Osteoblast (primary cell): ENCODE results near the gene IP6K2. TPM values are rescaled to one million over a fixed set of nuclear protein-coding genes. Genes with fewer than 3 reads are reported as not detected.

ENCODE experiments used
- DNase-seq: peaks from one replicate; pipeline ENCODE4 v3.0.0; 2011; ENCODE audit warnings: low spot score, mixed read lengths; ENCODE audit not compliant: insufficient read length; ENCODE audit errors: missing footprints
- H2AFZ ChIP-seq: 2 replicates; pipeline ENCODE4 v1.6.0; 2011; ENCODE audit warnings: mild to moderate bottlenecking, low read length
- H3K27ac ChIP-seq: 2 replicates; pipeline ENCODE4 v1.5.1; 2011; ENCODE audit warnings: mild to moderate bottlenecking, low read depth, low read length, moderate library complexity
- H3K27me3 ChIP-seq: 2 replicates; pipeline ENCODE4 v1.6.0; 2012; ENCODE audit warnings: mild to moderate bottlenecking, control low read depth, inconsistent platforms, low read length, moderate library complexity; ENCODE audit not compliant: insufficient read depth
- H3K36me3 ChIP-seq: 2 replicates; pipeline ENCODE4 v1.5.1; 2011; ENCODE audit warnings: mild to moderate bottlenecking, low read length, control low read depth, moderate library complexity; ENCODE audit not compliant: insufficient read depth
- H3K4me1 ChIP-seq: 2 replicates; pipeline ENCODE4 v1.5.1; 2011; ENCODE audit warnings: mild to moderate bottlenecking, low read length, control low read depth, moderate library complexity; ENCODE audit not compliant: insufficient read depth
- H3K4me2 ChIP-seq: 2 replicates; pipeline ENCODE4 v1.6.0; 2011; ENCODE audit warnings: mild to moderate bottlenecking, low read length; ENCODE audit not compliant: insufficient read depth
- H3K4me3 ChIP-seq: fragments of 200-600 bp; sonication (generic); 3 replicates; pipeline ENCODE4 v1.5.1; 2012; ENCODE audit warnings: mild to moderate bottlenecking, low read length, inconsistent platforms; ENCODE audit not compliant: insufficient read depth
- H3K79me2 ChIP-seq: 2 replicates; pipeline ENCODE4 v1.6.0; 2012; ENCODE audit warnings: mild to moderate bottlenecking, low read length, control low read depth, inconsistent platforms; ENCODE audit not compliant: insufficient read depth
- H3K9me3 ChIP-seq: 2 replicates; pipeline ENCODE4 v1.5.1; 2011; ENCODE audit warnings: low read depth, low read length, control low read depth
- H4K20me1 ChIP-seq: 2 replicates; pipeline ENCODE4 v1.6.0; 2012; ENCODE audit warnings: mild to moderate bottlenecking, low read length, control low read depth; ENCODE audit not compliant: insufficient read depth
- total RNA-seq: library from RNA; depleted of rRNA; stranded (reverse); fragments of >200 nt; gene quantifications from 2 replicates; pipeline ENCODE4 v1.2.3, GENCODE V29; 2012
- TF ChIP-seq, protein P1 (sequence below): IDR thresholded peaks from 2 replicates; pipeline ENCODE4 v1.5.1; 2011; ENCODE audit warnings: mild to moderate bottlenecking, low read depth, low read length, moderate library complexity; ENCODE audit errors: extremely low read depth

The IP6K2 gene
- total RNA-seq, 1 donor = 44.9 TPM

DNA sequence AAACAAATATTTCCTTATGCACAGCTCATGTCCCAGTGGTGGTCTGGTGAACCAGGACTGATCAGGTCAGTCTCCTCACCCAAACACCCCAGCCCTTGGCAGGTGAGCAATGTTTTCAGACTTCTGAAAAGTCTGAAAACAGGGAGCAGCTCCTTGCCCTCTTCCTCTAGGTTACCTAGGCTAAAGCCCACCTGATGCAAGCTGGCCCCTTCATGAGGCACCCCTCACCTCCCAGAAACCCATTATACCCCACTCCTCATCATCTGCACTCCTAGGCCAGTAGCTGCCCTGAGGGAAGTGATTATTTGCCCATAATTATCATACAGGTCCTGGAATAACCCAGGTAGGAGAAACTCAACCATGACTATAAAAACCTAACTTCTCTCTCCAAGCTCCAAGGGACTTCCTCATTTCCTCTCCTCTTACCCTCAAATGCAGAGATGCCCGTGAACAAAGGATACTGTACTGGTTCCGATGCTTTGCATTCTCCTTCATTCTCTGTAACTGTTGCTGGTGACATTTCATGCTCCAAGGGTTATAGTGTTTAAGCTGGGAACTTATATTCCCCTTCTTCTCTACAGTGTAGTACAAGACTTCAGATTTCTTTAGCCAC, 26.1 kb downstream of the IP6K2 start:
- Histone ChIP-seq H3K27me3 (no peaks in the 10 kb centered on the region), H3K79me2 (peaks cover 46% of the 10 kb centered on the region), H3K4me3 (no peak overlapping the region), H3K4me2 (no peak overlapping the region), H3K27ac (no peak overlapping the region), H4K20me1 (peaks cover 38% of the 10 kb centered on the region), H3K4me1 (peaks cover 22% of the 10 kb centered on the region), H3K9me3 (no peaks in the 10 kb centered on the region), H3K36me3 (peaks cover 72% of the 10 kb centered on the region), H2AFZ (no peak overlapping the region)
- no peak for DNase-seq
- TF ChIP-seq, protein P1, sequence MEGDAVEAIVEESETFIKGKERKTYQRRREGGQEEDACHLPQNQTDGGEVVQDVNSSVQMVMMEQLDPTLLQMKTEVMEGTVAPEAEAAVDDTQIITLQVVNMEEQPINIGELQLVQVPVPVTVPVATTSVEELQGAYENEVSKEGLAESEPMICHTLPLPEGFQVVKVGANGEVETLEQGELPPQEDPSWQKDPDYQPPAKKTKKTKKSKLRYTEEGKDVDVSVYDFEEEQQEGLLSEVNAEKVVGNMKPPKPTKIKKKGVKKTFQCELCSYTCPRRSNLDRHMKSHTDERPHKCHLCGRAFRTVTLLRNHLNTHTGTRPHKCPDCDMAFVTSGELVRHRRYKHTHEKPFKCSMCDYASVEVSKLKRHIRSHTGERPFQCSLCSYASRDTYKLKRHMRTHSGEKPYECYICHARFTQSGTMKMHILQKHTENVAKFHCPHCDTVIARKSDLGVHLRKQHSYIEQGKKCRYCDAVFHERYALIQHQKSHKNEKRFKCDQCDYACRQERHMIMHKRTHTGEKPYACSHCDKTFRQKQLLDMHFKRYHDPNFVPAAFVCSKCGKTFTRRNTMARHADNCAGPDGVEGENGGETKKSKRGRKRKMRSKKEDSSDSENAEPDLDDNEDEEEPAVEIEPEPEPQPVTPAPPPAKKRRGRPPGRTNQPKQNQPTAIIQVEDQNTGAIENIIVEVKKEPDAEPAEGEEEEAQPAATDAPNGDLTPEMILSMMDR = no peak

DNA sequence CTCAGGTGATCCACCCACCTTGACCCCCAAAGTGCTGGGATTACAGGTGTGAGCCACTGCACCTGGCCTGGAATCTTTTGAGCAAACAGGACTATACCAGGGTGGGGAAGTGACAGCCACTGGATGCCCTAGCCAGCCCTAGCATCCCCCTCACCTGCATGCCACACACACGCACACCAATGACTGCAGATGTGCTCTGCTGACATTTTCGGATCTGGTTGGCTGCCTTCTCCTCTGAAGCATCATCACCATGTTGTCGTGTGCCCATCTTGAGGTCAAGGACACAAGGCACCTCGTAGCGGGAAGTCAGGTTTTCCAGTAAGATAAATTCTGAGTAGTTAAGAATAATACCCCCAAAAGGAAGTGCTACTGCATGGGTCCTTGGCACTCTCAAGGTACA, 27.6 kb downstream of the IP6K2 start:
- Histone ChIP-seq H3K79me2 (peaks cover 52% of the 10 kb centered on the region), H4K20me1 (peaks cover 27% of the 10 kb centered on the region)

DNA sequence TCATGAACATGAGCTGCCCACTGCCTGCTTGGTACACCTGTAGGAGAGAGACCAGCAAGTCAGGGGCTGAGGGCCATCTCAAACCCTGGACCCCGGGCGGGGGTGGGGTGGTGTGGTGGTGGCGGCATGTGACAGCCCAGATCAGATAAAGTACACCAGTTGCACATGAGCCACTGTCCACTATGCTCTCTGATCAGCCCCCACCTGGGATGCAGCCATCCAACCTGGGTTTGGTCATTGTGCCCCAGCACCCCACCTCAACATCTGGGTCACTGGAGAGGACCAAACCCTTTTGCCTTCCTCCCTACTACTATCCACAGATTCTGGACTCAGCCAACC, 28.3 kb downstream of the IP6K2 start:
- TF ChIP-seq, protein P1 = no peak
- Histone ChIP-seq H3K79me2 (peaks cover 54% of the 10 kb centered on the region), H4K20me1 (peaks cover 24% of the 10 kb centered on the region)

More for the DNA sequence above, 27.6 kb downstream of the IP6K2 start:
- Histone ChIP-seq H3K4me2 (no peak overlapping the region), H3K4me1 (peaks cover 19% of the 10 kb centered on the region), H3K4me3 (no peak overlapping the region), H2AFZ (no peak overlapping the region), H3K27ac (no peak overlapping the region), H3K27me3 (no peaks in the 10 kb centered on the region), H3K9me3 (no peaks in the 10 kb centered on the region), H3K36me3 (peaks cover 68% of the 10 kb centered on the region)
- DNase-seq = no peak
- TF ChIP-seq, protein P1 = no peak

DNA sequence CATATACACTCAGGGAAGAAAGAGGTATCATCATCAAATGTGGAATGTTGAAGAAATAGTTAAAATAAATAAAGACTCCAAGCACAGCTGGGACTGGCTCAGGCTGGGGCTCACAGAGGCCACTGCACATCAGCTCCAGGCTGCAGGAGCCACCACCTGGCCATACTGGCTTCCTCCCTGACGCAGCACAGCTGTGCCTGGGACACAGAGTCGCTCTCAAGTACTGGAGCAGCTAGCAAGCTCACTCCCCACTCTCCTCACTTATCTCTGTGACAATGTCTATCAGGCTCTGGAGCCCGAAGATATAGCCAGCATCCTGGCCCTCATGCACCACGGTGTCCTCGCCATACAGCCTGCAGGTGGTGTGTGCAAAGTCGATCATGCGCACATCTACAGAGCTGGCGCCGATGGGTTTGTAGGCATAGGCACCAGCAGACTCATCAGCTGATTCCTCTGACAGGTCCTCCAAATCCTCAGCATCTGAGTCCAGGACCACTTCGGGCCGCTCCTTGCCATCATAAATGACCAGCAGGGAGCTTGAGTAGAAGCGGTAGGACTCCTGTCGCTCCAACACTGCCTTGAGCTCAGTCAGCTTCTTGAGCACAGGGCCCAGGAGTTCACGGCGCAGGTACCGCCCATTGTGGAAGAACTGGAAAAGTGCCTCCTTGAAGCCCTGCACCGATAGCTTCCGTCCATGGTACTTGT, 28.8 kb downstream of the IP6K2 start:
- DNase-seq = no peak
- H3K4me2 ChIP-seq = no peak overlapping the region
- no peaks in the 10 kb centered on the region for H3K27me3 ChIP-seq
- H3K4me3 ChIP-seq = no peak overlapping the region
- H2AFZ ChIP-seq = no peak overlapping the region
- H3K27ac ChIP-seq = no peak overlapping the region
- peaks cover 53% of the 10 kb centered on the region for H3K79me2 ChIP-seq
- TF ChIP-seq, protein P1 = no peak
- H4K20me1 ChIP-seq = peaks cover 24% of the 10 kb centered on the region
- peaks cover 58% of the 10 kb centered on the region for H3K36me3 ChIP-seq
- H3K4me1 ChIP-seq = peaks cover 20% of the 10 kb centered on the region
- no peaks in the 10 kb centered on the region for H3K9me3 ChIP-seq

More for the DNA sequence above, 28.3 kb downstream of the IP6K2 start:
- Histone ChIP-seq H3K27ac (no peak overlapping the region), H3K4me2 (no peak overlapping the region), H3K4me3 (no peak overlapping the region), H3K9me3 (no peaks in the 10 kb centered on the region), H3K27me3 (no peaks in the 10 kb centered on the region), H3K4me1 (peaks cover 18% of the 10 kb centered on the region), H3K36me3 (peaks cover 61% of the 10 kb centered on the region), H2AFZ (no peak overlapping the region)
- no peak for DNase-seq
